Measurements from ENCODE around the gene MAST4. TPM values are rescaled to one million over a fixed set of nuclear protein-coding genes. Genes with fewer than 3 reads are reported as not detected.
A peak's percentile ranks its signal among the peaks of the same experiment; 100 is the strongest.

The MAST4 gene
- polyA plus RNA-seq, 1 donor (not counting 4 experiments of a cell fraction or from before 2014, with no cell fraction given) = 19.8 TPM

- DNase-seq (ENCODE audit: low read depth, low spot score) = no peak
- Histone ChIP-seq H3K9me1 (ENCODE audit: control insufficient read depth, extremely low read depth, insufficient read depth, low read length) (no peaks in the 10 kb centered on the region), H3K4me1 (ENCODE audit: control insufficient read depth, extremely low read depth, insufficient read depth, low read length) (peaks cover 39% of the 10 kb centered on the region), H3K79me2 (ENCODE audit: control insufficient read depth, insufficient read depth, low read length) (peaks cover 68% of the 10 kb centered on the region), H4K20me1 (ENCODE audit: control insufficient read depth, extremely low read depth, insufficient read depth, low read length) (no peaks in the 10 kb centered on the region), H2AFZ (ENCODE audit: control insufficient read depth, low read length) (no peak overlapping the region), H3K4me3 (ENCODE audit: control insufficient read depth in 2 of 3, extremely low read depth in 1 of 3, insufficient read depth in 2 of 3, low read depth in 1 of 3, low read length in 3 of 3) (no peak overlapping the region), H3K27ac (ENCODE audit: control insufficient read depth, insufficient read depth, low read length) (no peak overlapping the region), H3K36me3 (ENCODE audit: control insufficient read depth in 2 of 2, extremely low read depth in 1 of 2, insufficient read depth in 2 of 2, low read length in 2 of 2) (peaks cover 7% of the 10 kb centered on the region in 2 experiments), H3K4me2 (ENCODE audit: control insufficient read depth, extremely low read depth, insufficient read depth, low read depth, low read length) (no peak overlapping the region), H3K9ac (ENCODE audit: control insufficient read depth, extremely low read depth, insufficient read depth, low read length) (no peak overlapping the region), H3K27me3 (ENCODE audit: control insufficient read depth, extremely low read depth, insufficient read depth, low read length) (no peaks in the 10 kb centered on the region), H3K9me3 (ENCODE audit: control insufficient read depth, low read depth, low read length) (no peaks in the 10 kb centered on the region)
- no peak for TF ChIP-seq EZH2 (IDR thresholded peaks at IDR 0.05; ENCODE audit: low read length)
- no peak for TF ChIP-seq CTCF (optimal IDR thresholded peaks at IDR 0.05 in 1 of 3, IDR thresholded peaks at IDR 0.05 in 1 of 3, conservative IDR thresholded peaks at IDR 0.05 in 1 of 3; ENCODE audit: extremely low read depth in 1 of 3, insufficient read depth in 2 of 3, low read length in 3 of 3)
- dilution Hi-C loops (cut with MboI; ENCODE audit: extremely low pct_ligation_motif_present, low sequenced_read_pairs) = no loop called here
- peak; percentile 29 for FAIRE-seq
Observed at GRCh38 chr5:67063791-67064190, 467.6 kb downstream of the MAST4 start.

- FAIRE-seq (no peak), DNase-seq (ENCODE audit: low read depth, low spot score) (no peak)
- Histone ChIP-seq H3K9me3 (ENCODE audit: control insufficient read depth, low read depth, low read length) (no peaks in the 10 kb centered on the region), H3K4me1 (ENCODE audit: control insufficient read depth, extremely low read depth, insufficient read depth, low read length) (peaks cover 24% of the 10 kb centered on the region), H3K27ac (ENCODE audit: control insufficient read depth, insufficient read depth, low read length) (no peak overlapping the region), H3K4me3 (ENCODE audit: control insufficient read depth in 2 of 3, extremely low read depth in 1 of 3, insufficient read depth in 2 of 3, low read depth in 1 of 3, low read length in 3 of 3) (no peak overlapping the region), H3K36me3 (ENCODE audit: control insufficient read depth in 2 of 2, extremely low read depth in 1 of 2, insufficient read depth in 2 of 2, low read length in 2 of 2) (peaks cover 7 to 12% of the 10 kb centered on the region in 2 experiments), H3K9me1 (ENCODE audit: control insufficient read depth, extremely low read depth, insufficient read depth, low read length) (no peaks in the 10 kb centered on the region), H3K27me3 (ENCODE audit: control insufficient read depth, extremely low read depth, insufficient read depth, low read length) (no peaks in the 10 kb centered on the region), H4K20me1 (ENCODE audit: control insufficient read depth, extremely low read depth, insufficient read depth, low read length) (peaks cover 5% of the 10 kb centered on the region), H2AFZ (ENCODE audit: control insufficient read depth, low read length) (no peak overlapping the region), H3K4me2 (ENCODE audit: control insufficient read depth, extremely low read depth, insufficient read depth, low read depth, low read length) (no peak overlapping the region), H3K9ac (ENCODE audit: control insufficient read depth, extremely low read depth, insufficient read depth, low read length) (no peak overlapping the region), H3K79me2 (ENCODE audit: control insufficient read depth, insufficient read depth, low read length) (peaks cover 69% of the 10 kb centered on the region)
- TF ChIP-seq EZH2 (IDR thresholded peaks at IDR 0.05; ENCODE audit: low read length) = no peak
- no peak for TF ChIP-seq CTCF (optimal IDR thresholded peaks at IDR 0.05 in 1 of 3, IDR thresholded peaks at IDR 0.05 in 1 of 3, conservative IDR thresholded peaks at IDR 0.05 in 1 of 3; ENCODE audit: extremely low read depth in 1 of 3, insufficient read depth in 2 of 3, low read length in 3 of 3)
- dilution Hi-C loops (cut with MboI; ENCODE audit: extremely low pct_ligation_motif_present, low sequenced_read_pairs) = no loop called here
Observed at GRCh38 chr5:67065237-67065636, 469.0 kb downstream of the MAST4 start.

Data from keratinocyte (primary cell).